GM19468 (cell line): ENCODE results near the gene POGZ.
"Not testable (repeated sequence)": the region's sequence is repeated elsewhere in the genome, so short reads cannot be mapped to it uniquely, and the experiment has no call there.

ENCODE experiments used
- ATAC-seq: cut with Tn5 transposase; IDR thresholded peaks from one replicate; pipeline ENCODE4 v1.9.1; 2021; ENCODE audit warnings: mild to moderate bottlenecking, moderate library complexity, moderate number of reproducible peaks; ENCODE audit not compliant: unreplicated experiment; ENCODE audit errors: extremely low read depth

POGZ gene

GRCh38 chr1:151433827-151434226, 25.5 kb downstream of the POGZ start:
- ATAC-seq: not testable (repeated sequence)

- ATAC-seq: no peak
These were observed 31.2 kb downstream of the POGZ start for GRCh38 chr1:151428068-151428467.

- no peak for ATAC-seq
These were observed 34.2 kb downstream of the POGZ start for GRCh38 chr1:151425103-151425502.

GRCh38 chr1:151419819-151420218, 39.5 kb downstream of the POGZ start:
- ATAC-seq: no peak

- no peak for ATAC-seq
These were observed 41.2 kb downstream of the POGZ start for GRCh38 chr1:151418081-151418480.

- no peak for ATAC-seq
These were observed 43.1 kb downstream of the POGZ start for GRCh38 chr1:151416231-151416630.

- ATAC-seq: no peak
These were observed 47.4 kb downstream of the POGZ start for GRCh38 chr1:151411884-151412283.

GRCh38 chr1:151408891-151409290, 50.4 kb downstream of the POGZ start:
- no peak for ATAC-seq

- ATAC-seq: no peak
These were observed 52.0 kb downstream of the POGZ start for GRCh38 chr1:151407304-151407703.

GRCh38 chr1:151406176-151406575, 53.1 kb downstream of the POGZ start:
- no peak for ATAC-seq

- ATAC-seq: no peak
These were observed 53.9 kb downstream of the POGZ start for GRCh38 chr1:151405187-151405951.

GRCh38 chr1:151403612-151404011, 55.7 kb downstream of the POGZ start:
- no peak for ATAC-seq

GRCh38 chr1:151402764-151403163, 56.5 kb downstream of the POGZ start:
- ATAC-seq: no peak

GRCh38 chr1:151401860-151402259, 57.4 kb downstream of the POGZ start:
- ATAC-seq: no peak

GRCh38 chr1:151401125-151401788, 58.0 kb downstream of the POGZ start:
- no peak for ATAC-seq

- ATAC-seq: peak; percentile 70
These were observed 59.7 kb downstream of the POGZ start, which contains the start of gene PSMB4 for GRCh38 chr1:151399324-151400171. Gene PSMB4, plus strand, starts transcription at chr1:151399573. Its CDS starts 15 bp downstream, at chr1:151399588.

GRCh38 chr1:151396265-151396664, 63.0 kb downstream of the POGZ start:
- not testable (repeated sequence) for ATAC-seq

- ATAC-seq: no peak
These were observed 65.7 kb downstream of the POGZ start for GRCh38 chr1:151393583-151393982.

GRCh38 chr1:151391079-151391563, 68.2 kb downstream of the POGZ start:
- ATAC-seq: no peak

- ATAC-seq: not testable (repeated sequence)
These were observed 68.8 kb downstream of the POGZ start for GRCh38 chr1:151390221-151391078.
